ENCODE results near the gene EPHB2. TPM values are rescaled to one million over a fixed set of nuclear protein-coding genes. Genes with fewer than 3 reads are reported as not detected.
"Not testable (repeated sequence)": the region's sequence is repeated elsewhere in the genome, so short reads cannot be mapped to it uniquely, and the experiment has no call there.

Gene EPHB2
- total RNA-seq, 4 donors from 2014 or later: 7.2 to 12.6 (median 9.1) TPM

GRCh38 chr1:22833699-22834098 is 123.1 kb downstream of the EPHB2 start:
- 86 to 89% methylated on average over 1 of the region's 1 CpG for WGBS, 2 donors
- Histone ChIP-seq H3K27ac (no peak overlapping the region), H3K4me1 (peaks cover 0 to 18% (median 0%) of the 10 kb centered on the region in 4 donors), H3K4me3 (no peak overlapping the region), H3K27me3 (no peaks in the 10 kb centered on the region), H3K36me3 (no peaks in the 10 kb centered on the region), H3K9me3 (no peaks in the 10 kb centered on the region)
- DNase-seq (ENCODE audit: low spot score in 2 of 2): no peak
- TF ChIP-seq CTCF (IDR thresholded peaks at IDR 0.05): no peak
- TF ChIP-seq POLR2A (IDR thresholded peaks at IDR 0.05): no peak
- TF ChIP-seq EP300 (IDR thresholded peaks at IDR 0.05): no peak

GRCh38 chr1:22834420-22834819 is 123.8 kb downstream of the EPHB2 start:
- H3K9me3 ChIP-seq; H3K27me3 ChIP-seq; H3K4me3 ChIP-seq; H3K36me3 ChIP-seq; DNase-seq (ENCODE audit: low spot score in 2 of 2); H3K27ac ChIP-seq: not testable (repeated sequence)
- peaks cover 0 to 11% (median 0%) of the 10 kb centered on the region in 4 donors for H3K4me1 ChIP-seq
- 56 to 65% methylated on average over 2 of the region's 2 CpGs for WGBS, 2 donors

- no peak for TF ChIP-seq POLR2A (IDR thresholded peaks at IDR 0.05)
- TF ChIP-seq EP300 (IDR thresholded peaks at IDR 0.05): no peak
- no peak for TF ChIP-seq CTCF (IDR thresholded peaks at IDR 0.05)
- WGBS, 2 donors: 62 to 80% methylated on average over 23 to 24 of the region's 24 CpGs
- no peaks in the 10 kb centered on the region for H3K4me1 ChIP-seq
- no peaks in the 10 kb centered on the region for H3K27me3 ChIP-seq
- no peaks in the 10 kb centered on the region for H3K36me3 ChIP-seq
- H3K4me3 ChIP-seq: no peak overlapping the region
- no peak overlapping the region for H3K27ac ChIP-seq
- no peak for DNase-seq (ENCODE audit: low spot score in 2 of 2)
- H3K9me3 ChIP-seq: no peaks in the 10 kb centered on the region
These were observed 125.1 kb downstream of the EPHB2 start for GRCh38 chr1:22835636-22836319.

GRCh38 chr1:22836850-22837249 is 126.2 kb downstream of the EPHB2 start:
- no peak for DNase-seq (ENCODE audit: low spot score in 2 of 2)
- H3K27me3 ChIP-seq: no peaks in the 10 kb centered on the region
- TF ChIP-seq EP300 (IDR thresholded peaks at IDR 0.05): no peak
- TF ChIP-seq CTCF (IDR thresholded peaks at IDR 0.05): no peak
- TF ChIP-seq POLR2A (IDR thresholded peaks at IDR 0.05): no peak
- no peak overlapping the region for H3K27ac ChIP-seq
- WGBS, 2 donors: 74 to 78% methylated on average over 5 of the region's 5 CpGs
- no peaks in the 10 kb centered on the region for H3K4me1 ChIP-seq
- H3K9me3 ChIP-seq: no peaks in the 10 kb centered on the region
- no peaks in the 10 kb centered on the region for H3K36me3 ChIP-seq
- no peak overlapping the region for H3K4me3 ChIP-seq

- TF ChIP-seq POLR2A (IDR thresholded peaks at IDR 0.05): no peak
- TF ChIP-seq CTCF (IDR thresholded peaks at IDR 0.05): no peak
- TF ChIP-seq EP300 (IDR thresholded peaks at IDR 0.05): no peak
- Histone ChIP-seq H3K27ac (no peak overlapping the region), H3K9me3 (no peaks in the 10 kb centered on the region), H3K4me1 (no peaks in the 10 kb centered on the region), H3K27me3 (no peaks in the 10 kb centered on the region), H3K36me3 (no peaks in the 10 kb centered on the region), H3K4me3 (no peak overlapping the region)
- no peak for DNase-seq (ENCODE audit: low spot score in 2 of 2)
- WGBS, 2 donors: 89 to 93% methylated on average over 3 of the region's 3 CpGs
These were observed 126.7 kb downstream of the EPHB2 start for GRCh38 chr1:22837332-22837731.
